ENCODE measurements around the gene COLQ.

GRCh38 chr3:15451216-15452113 lies 70.0 kb downstream of the COLQ start:
- TF ChIP-seq POLR2A (IDR thresholded peaks at IDR 0.05) (no peak), CTCF (IDR thresholded peaks at IDR 0.05) (no peak)
